ENCODE data around the gene BAHCC1.
A peak's percentile ranks its signal among the peaks of the same experiment; 100 is the strongest.

BAHCC1 gene

DNA sequence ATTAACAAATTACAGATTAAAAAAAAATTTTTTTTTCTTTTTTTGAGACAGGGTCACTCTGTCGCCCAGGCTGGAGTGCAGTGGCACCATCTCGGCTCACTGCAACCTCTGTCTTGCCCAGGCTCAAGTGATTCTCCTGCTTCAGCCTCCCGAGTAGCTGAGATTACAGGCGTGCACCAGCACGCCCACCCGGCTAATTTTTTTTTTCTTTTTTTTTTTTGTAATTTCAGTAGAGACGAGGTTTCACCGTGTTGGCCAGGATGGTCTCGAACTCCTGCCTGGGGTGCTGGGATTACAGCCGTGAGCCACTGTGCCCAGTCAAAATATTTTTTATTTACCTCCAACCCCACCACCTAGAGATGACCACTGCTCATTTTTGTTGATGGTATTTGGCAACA is 91.8 kb downstream of the BAHCC1 start:
- Mint-ChIP-seq H3K36me3 (ENCODE audit: low read depth) (no peaks in the 10 kb centered on the region), H3K27me3 (peaks cover 22% of the 10 kb centered on the region), H3K4me1 (ENCODE audit: low read depth) (peaks cover 21% of the 10 kb centered on the region), H3K27ac (no peak overlapping the region), H3K9me3 (no peaks in the 10 kb centered on the region), H3K4me3 (peak overlapping the region; percentile 56)
- DNase-seq = no peak

DNA sequence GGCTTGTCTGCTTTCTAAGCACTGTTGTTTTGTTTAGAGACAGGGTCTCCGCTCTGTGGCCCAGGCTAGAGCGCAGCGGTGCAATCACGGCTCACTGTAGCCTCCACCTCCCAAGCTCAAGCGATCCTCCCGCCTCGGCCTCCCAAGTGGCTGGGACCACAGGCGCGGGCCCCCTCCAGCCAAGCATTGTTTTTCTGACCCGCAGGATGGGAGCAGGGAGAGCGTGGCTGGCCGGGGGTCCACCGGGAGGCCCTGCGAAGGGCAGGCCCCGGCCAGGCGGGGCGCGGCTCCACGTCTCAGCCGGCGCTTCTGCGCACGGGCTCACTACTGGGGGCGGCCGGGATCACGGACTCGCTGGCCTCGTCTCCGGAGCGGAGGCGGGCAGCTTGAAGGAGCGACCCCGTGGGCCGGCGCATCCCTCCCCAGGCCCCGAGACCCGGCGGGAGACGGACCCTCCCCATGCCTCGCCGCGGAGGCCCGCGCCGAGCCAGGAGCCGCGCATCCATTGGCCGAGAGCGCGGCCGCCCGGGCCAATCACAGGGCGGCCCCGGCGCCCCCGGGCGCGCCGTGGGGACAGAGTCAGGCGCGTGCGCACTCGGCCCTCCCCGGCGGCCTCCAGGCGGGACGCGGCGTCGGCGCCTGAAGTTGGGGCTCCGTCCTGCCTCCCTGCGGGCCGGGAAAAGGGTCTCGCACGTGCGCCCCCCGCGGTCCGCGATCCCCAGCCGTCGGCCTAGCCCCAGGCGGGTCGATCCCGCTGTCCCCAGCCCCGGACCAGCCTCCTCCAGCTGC is 92.4 kb downstream of the BAHCC1 start:
- peaks cover 20% of the 10 kb centered on the region for H3K4me1 Mint-ChIP-seq (ENCODE audit: low read depth)
- DNase-seq = peak; percentile 88
- no peaks in the 10 kb centered on the region for H3K36me3 Mint-ChIP-seq (ENCODE audit: low read depth)
- H3K9me3 Mint-ChIP-seq = no peaks in the 10 kb centered on the region
- peaks cover 16% of the 10 kb centered on the region for H3K27me3 Mint-ChIP-seq
- peak overlapping the region; percentile 56 for H3K4me3 Mint-ChIP-seq
- H3K27ac Mint-ChIP-seq = no peak overlapping the region

DNA sequence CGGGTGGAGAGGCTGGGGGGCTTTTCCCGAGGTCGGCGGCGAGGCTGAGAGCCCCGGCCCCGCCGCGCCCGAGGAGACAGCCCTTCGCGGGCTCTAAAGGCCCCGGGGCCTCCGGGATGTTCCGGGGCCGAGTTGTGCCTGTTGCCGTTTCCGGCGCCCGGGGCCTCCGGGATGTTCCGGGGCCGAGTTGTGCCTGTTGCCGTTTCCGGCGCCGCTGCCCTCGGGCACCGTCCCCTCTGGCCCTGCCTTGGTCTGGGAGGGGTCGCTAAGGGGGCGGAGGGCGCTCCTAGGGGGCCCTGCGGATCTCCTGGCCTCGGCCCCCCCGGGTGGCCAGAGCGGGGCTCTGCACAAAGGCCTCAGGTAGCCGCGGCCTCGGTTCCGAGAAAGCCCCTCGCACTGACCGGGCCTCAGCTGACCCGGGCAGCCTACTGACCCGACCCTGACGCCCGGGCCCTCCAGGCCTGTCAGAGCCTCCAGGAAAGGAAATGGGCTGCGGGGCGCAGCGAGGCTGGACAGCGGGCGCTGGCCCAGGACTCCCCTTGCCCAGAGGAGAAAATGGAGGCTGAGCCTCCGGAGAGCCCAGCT is 93.1 kb downstream of the BAHCC1 start:
- Mint-ChIP-seq H3K27ac (no peak overlapping the region), H3K4me3 (peak overlapping the region; percentile 35), H3K9me3 (no peaks in the 10 kb centered on the region), H3K27me3 (peaks cover 11% of the 10 kb centered on the region), H3K36me3 (ENCODE audit: low read depth) (no peaks in the 10 kb centered on the region), H3K4me1 (ENCODE audit: low read depth) (peaks cover 17% of the 10 kb centered on the region)
- DNase-seq = no peak

DNA sequence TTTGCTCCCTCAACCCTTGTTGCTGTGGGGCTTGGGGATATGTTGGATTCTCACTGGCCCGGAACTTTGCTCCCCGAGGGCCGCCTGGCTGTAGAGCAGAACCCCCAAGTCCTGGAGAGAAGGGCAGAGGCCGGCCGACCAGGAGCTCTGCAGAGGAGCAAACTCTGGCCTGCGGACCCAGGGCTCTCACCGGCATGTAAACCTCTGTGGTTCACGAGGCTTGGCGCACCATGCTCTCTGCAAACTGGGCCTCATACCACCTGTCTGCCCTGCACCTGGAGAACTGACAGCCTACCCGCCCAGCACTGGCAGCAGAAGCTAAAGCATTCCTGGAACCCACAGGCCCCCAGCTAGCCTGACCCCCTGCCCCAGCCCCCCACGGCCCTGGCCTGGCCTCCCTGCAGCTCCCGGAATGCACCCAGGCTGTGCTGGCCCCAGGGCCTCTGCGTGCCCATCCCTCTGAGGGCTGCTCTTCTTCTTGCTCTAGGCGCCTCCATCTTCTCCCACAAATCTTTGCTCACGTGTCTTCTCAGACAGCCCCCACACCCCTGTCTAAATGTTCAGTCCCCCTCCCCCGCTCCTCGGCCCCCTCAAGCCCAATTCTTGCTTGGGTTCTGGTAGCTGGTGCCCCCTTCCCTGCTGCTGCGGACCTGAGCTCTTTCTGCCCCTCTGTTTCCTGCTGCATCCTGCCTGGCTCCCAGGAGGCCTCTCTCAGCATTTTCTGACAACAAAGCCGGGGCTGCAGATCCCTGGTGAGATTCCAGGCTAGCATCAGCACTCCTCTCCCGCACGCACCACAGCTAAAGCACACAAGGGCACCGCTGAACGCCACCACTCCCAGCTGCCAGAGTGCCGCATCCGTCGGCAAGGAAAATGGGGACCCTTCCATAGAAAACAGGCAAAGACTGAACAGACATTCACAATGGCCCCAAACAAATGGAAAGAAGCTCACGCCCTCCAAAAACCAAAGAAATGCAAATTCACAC is 94.0 kb downstream of the BAHCC1 start:
- no peak for DNase-seq
- peak overlapping the region; percentile 41 for H3K27ac Mint-ChIP-seq
- peak overlapping the region; percentile 58 for H3K4me3 Mint-ChIP-seq
- H3K36me3 Mint-ChIP-seq (ENCODE audit: low read depth) = no peaks in the 10 kb centered on the region
- peaks cover 14% of the 10 kb centered on the region for H3K4me1 Mint-ChIP-seq (ENCODE audit: low read depth)
- H3K9me3 Mint-ChIP-seq = no peaks in the 10 kb centered on the region
- H3K27me3 Mint-ChIP-seq = peaks cover 11% of the 10 kb centered on the region

DNA sequence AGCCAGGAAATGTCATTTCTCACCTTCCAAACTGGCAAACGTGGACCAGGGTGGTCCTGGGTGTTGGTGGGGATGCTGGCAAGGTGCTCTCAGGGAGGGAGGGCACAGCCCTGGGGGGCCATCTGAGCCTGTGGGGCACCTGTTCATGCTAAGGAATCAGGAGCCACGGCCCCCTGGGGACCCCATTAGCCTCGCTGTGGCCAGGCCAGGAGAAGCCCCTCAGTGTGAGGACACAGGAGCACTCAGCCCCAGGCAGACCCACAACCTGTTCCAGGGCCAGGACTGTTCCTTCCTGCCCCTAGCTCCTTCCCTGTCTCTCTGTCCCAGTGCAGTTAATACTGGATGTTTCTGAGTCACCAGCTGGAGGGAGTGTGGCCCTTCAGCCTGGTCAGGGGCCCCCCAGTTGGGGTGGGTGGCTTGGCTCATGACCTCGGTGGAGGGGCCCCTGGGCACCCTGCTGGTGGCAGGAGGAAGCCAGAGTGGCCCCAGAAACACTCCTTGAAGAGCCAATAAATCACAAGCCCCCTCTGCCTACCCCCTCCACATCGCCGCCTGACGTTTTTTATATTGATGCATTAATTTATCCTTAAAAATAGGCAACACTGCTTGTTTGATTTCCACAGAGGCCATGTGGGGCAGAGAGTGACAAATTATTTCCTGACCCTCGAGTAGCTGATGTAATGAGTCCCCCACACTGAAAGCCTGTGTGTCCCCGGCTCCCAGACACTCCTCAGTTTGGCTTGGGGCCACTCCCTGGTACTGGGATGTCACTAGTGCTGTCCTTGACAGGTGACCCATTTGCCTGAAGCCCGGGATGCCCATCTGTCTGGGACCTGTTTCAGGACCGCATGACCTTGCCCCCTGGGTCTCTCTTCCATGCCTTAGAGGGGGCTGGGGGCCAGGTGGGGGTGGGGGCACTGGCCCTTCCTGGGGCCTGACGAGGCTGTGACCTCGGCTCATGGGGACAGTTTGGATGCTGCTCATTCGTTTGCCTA is 95.0 kb downstream of the BAHCC1 start:
- no peaks in the 10 kb centered on the region for H3K36me3 Mint-ChIP-seq (ENCODE audit: low read depth)
- H3K4me1 Mint-ChIP-seq (ENCODE audit: low read depth) = peaks cover 13% of the 10 kb centered on the region
- peak overlapping the region; percentile 41 for H3K27ac Mint-ChIP-seq
- DNase-seq = no peak
- H3K9me3 Mint-ChIP-seq = no peaks in the 10 kb centered on the region
- H3K27me3 Mint-ChIP-seq = peaks cover 11% of the 10 kb centered on the region
- H3K4me3 Mint-ChIP-seq = peak overlapping the region; percentile 56

DNA sequence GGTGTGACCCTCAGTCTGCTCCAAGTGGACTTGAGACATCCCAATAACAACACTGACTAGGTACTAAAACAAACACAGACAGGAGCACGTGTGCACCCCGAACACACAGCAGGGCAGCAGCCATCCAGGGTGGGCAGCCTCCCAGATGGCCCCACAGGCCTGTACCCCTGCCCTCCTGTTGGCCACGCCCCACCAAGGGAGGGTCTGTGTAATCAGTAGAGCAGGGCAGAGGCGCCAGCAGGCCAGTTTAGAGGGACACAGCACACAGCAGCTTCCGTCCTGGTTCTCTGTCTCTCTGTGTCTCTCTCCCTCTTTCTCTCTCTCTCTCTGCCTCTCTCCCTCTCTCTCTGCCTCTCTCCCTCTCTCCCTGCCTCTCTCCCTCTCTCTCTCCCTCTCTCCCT is 95.9 kb downstream of the BAHCC1 start:
- Mint-ChIP-seq H3K9me3 (no peaks in the 10 kb centered on the region), H3K4me3 (no peak overlapping the region), H3K4me1 (ENCODE audit: low read depth) (peaks cover 10% of the 10 kb centered on the region), H3K36me3 (ENCODE audit: low read depth) (no peaks in the 10 kb centered on the region), H3K27me3 (peaks cover 7% of the 10 kb centered on the region), H3K27ac (no peak overlapping the region)
- DNase-seq = no peak

DNA sequence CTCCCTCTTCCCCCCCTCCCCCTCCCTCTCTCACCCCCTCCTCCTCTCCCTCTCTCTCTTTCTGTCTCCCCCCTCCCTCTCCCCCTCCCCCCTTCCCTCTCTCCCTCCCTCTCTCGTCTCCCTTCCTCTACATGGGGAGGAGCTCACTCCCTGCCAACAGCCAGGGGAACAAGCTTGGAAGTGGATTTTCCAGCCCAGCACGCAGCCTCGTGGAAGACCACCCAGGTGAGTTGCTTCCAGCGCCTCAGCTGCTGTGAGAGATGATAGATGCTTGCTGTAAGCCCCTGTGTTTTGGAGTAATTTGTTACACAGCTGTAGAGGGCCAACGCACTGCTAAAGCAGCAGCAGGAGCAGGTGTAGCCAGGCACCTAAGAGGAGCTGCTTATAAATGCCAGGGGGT is 96.5 kb downstream of the BAHCC1 start:
- Mint-ChIP-seq H3K9me3 (no peaks in the 10 kb centered on the region), H3K36me3 (ENCODE audit: low read depth) (no peaks in the 10 kb centered on the region), H3K27ac (no peak overlapping the region), H3K4me3 (no peak overlapping the region), H3K27me3 (peaks cover 4% of the 10 kb centered on the region), H3K4me1 (ENCODE audit: low read depth) (peaks cover 5% of the 10 kb centered on the region)
- no peak for DNase-seq

DNA sequence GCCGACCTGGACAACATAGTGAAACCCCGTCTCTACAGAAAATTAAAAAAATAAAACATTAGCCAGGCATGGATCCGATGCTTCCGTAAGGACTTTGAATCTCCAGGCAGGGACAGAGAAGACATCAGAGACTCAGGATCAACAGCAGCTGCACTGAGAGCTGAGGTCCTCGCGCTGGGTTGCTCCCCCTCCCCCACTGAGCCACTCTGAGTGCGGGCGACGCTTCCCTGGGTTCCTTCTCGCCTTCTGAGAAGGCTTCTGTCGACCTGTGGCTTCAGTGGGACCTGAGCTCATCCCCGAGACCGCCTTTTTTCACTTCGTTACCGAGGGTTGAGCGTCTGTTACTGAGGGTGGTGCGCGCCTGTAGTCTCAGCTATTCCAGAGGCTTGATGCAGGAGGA is 96.9 kb downstream of the BAHCC1 start:
- Mint-ChIP-seq H3K36me3 (ENCODE audit: low read depth) (no peaks in the 10 kb centered on the region), H3K9me3 (no peaks in the 10 kb centered on the region), H3K27ac (no peak overlapping the region), H3K4me3 (no peak overlapping the region), H3K27me3 (peaks cover 4% of the 10 kb centered on the region), H3K4me1 (ENCODE audit: low read depth) (peaks cover 5% of the 10 kb centered on the region)
- DNase-seq = no peak

DNA sequence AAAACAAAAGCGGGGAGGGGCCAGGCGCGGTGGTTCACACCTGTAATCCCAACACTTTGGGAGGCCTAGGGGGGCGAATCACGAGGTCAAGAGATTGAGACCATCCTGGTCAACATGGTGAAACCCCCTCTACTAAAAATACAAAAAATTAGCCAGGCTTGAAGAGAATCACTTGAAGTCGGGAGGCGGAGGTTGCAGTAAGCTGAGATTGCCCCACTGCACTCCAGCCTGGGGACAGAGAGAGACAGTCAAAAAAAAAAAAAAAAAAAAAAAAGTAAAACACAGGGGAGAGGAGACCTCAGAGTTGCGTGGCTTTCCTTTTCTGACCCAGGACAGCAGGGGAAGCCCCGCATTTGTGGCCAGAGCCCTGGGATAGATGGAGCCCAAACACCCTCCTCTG is 97.4 kb downstream of the BAHCC1 start:
- no peaks in the 10 kb centered on the region for H3K9me3 Mint-ChIP-seq
- no peak overlapping the region for H3K27ac Mint-ChIP-seq
- H3K4me3 Mint-ChIP-seq = no peak overlapping the region
- no peaks in the 10 kb centered on the region for H3K36me3 Mint-ChIP-seq (ENCODE audit: low read depth)
- H3K4me1 Mint-ChIP-seq (ENCODE audit: low read depth) = peaks cover 2% of the 10 kb centered on the region
- DNase-seq = no peak
- H3K27me3 Mint-ChIP-seq = peaks cover 4% of the 10 kb centered on the region

DNA sequence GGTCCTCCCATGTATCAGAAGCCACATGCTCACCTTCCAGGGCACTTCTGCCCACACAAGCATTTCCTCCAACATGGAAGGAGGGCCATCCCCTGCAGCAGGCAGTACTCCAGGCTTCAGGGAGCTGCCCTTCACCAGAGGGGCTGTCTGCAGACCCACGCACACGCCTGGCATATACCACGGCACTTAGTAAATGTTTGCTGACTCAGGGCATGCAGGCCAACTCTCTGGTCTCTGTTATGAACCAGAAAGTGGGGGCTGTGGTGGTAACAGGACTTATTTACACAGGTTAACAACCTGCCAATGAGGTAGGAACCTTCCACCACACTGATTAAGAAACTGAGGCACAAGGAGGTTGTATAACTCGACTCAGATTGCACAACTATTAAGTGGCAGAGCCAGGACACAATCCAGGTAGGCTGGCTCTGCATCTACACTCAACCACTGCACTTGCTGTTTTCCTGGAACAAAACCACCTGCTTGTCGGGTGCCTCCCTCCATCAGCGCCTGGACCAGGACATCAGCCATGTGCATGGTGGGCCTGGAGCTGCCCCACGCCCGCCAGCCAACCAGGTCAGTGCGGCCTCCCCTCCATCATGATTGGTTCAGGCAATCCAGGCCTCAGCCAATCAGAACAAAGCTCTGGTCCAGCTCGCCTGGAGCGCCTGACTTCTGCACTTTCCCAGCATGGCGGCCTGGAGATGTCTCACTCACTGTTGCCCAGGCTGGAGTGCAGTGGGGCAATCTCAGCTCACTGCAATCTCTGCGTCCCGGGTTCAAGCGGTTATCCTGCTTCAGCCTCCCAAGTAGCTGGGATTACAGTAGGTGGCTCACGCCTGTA is 98.2 kb downstream of the BAHCC1 start:
- Mint-ChIP-seq H3K27me3 (peaks cover 10% of the 10 kb centered on the region), H3K9me3 (no peaks in the 10 kb centered on the region), H3K4me3 (no peak overlapping the region), H3K27ac (no peak overlapping the region), H3K36me3 (ENCODE audit: low read depth) (no peaks in the 10 kb centered on the region), H3K4me1 (ENCODE audit: low read depth) (peaks cover 2% of the 10 kb centered on the region)
- DNase-seq = no peak

DNA sequence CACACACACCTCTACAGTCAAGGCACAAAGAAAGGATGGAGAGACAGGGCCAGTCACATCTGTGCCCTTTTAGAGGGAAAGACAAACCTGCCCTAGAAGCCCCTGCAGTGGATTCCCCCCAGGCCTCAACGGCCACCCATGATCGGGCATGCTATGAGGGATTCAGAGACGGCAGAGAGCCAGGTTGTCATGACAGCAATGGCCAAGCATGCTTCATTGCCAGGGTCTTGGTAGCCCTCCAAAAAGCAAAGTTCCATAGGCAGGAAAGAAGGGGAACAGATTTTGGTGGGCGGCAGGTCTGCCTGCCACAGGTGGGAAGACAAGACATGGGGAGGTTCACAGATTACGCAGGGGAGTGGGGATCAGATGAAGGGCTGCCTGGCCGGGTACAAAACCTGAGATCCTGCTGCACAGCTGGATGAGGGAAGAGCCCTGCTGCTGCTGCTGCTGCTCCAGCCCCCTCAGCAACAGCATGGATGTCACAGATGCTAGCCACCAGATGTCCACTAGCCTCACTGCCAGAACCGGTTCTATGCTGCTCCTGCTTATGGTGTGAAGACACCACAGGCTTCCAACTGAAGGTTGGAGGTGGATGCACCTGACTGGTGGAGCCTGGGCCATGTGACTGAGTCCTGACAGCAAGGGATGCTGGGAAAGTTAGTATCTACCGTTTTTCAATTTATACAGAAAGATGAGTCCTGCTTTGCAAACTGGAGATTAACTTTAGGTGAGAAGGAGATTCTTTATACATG is 99.5 kb downstream of the BAHCC1 start:
- H3K27ac Mint-ChIP-seq = no peak overlapping the region
- peaks cover 7% of the 10 kb centered on the region for H3K27me3 Mint-ChIP-seq
- no peak overlapping the region for H3K4me3 Mint-ChIP-seq
- DNase-seq = no peak
- H3K4me1 Mint-ChIP-seq (ENCODE audit: low read depth) = no peaks in the 10 kb centered on the region
- H3K9me3 Mint-ChIP-seq = no peaks in the 10 kb centered on the region
- no peaks in the 10 kb centered on the region for H3K36me3 Mint-ChIP-seq (ENCODE audit: low read depth)

DNA sequence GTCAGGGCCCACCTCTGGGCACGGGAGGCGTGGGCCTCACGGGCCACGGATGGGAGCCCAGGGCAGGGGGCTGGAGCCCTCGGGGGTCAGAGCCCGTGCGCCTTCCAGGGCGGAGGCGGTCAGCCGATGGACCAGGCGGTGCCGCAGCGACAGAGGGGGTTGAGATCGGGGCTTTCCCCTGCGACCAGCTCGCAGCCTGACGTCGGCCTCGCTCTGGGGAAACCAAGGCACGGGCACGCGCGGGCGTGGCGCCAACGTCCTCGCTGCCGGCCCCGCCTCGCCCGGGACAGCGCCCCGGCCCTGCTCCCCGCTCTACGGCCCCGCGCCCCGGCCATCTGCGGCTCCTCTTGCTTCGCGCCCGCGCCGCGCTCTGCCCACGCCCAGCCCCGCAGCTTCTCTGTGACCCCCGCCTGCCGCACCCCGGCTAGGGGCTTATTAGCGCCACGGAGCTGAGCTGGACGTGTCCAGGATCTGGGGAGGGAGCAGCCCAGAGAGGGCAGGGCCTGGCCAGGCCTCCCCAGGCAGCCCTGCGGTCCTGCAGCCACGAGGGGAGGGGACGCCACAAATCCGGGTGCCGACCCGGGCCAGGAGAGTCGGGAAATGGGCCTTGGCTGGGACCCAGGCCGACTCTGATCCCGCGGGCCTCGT is 103.8 kb downstream of the BAHCC1 start:
- no peak for DNase-seq
- H3K4me3 Mint-ChIP-seq = no peak overlapping the region
- no peaks in the 10 kb centered on the region for H3K4me1 Mint-ChIP-seq (ENCODE audit: low read depth)
- H3K27me3 Mint-ChIP-seq = peaks cover 6% of the 10 kb centered on the region
- H3K36me3 Mint-ChIP-seq (ENCODE audit: low read depth) = no peaks in the 10 kb centered on the region
- H3K27ac Mint-ChIP-seq = no peak overlapping the region
- H3K9me3 Mint-ChIP-seq = no peaks in the 10 kb centered on the region
